ENCODE results near the gene KIF17.
"Not testable (repeated sequence)": the region's sequence is repeated elsewhere in the genome, so short reads cannot be mapped to it uniquely, and the experiment has no call there.

Gene KIF17

DNA sequence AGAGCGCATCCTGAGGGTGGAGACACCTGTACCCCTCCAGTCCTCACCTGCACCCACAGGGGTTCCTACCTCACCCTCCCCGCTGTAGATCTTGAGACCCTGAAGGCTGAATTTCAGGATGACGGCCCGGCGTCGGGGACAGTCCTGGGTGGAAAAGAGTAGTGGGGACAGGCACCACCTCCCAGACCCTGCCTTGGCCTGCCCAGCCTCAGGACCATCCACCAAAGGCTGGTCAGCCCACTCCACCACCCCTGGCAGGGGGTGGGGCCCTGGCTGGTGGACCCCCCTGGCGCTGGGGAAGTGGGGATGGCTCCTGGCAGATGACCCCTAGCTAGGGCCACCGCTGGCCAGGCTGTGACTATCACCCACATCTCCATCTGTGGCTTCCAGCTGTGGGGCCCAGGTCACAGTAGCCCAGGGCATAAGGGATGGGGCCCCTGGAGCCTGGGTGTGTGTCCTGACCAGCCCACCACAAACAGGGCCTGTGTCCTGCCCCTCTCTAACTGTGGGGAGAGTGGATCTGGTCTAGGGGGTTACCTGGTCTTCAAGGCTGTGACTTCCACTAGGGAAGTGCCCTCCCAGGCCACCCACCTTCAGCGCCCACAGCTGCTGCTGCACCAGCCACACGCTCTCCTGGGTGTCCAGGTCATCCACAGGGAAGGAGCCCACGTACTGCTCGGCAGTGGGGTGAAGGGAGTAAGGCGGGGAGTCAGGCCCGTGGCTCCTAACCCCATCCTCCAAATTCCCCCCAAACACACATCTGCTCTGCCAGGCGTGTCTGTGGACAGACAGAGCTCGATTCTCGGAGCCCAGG, 9.3 kb upstream of the KIF17 start:
- no peak for DNase-seq

DNA sequence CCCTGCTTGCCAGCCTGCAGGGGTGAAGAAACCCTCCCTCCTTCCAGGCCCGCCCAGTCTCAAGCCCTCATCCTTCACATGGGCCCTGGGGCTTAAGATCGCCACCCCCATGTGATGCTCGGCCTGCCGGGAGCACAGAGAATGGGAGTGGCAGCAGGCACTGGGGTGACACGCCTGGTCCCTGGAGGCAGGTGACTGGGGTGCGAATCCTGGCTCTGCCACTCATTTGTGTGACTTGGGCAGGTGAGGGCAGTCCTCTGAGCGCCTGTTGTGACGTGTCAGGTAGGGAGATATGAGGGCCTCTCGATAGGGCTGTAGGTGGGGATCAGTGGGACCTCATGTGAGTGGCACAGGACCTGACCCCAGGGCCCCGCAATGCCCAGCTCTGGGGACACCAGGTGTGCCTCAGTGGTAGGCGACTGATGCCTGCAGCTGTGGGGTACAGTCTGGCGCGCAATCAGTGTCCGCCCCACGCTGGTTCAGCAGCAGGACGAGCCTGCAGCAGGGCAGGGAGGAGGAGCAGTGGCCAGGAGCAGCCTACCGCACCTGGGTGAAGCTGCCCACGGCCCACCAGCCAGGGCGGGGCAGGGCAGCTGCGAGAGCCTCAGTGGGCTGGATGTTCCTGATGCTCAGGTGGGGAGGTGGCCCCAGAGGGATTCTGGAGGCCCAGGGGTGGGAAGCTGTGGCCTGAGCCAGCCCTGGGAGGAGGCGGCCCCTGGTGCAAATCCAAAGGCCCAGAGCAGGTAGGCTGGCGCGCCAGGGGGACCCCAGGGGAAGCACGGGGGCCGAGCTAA, 8.5 kb upstream of the KIF17 start:
- no peak for DNase-seq

DNA sequence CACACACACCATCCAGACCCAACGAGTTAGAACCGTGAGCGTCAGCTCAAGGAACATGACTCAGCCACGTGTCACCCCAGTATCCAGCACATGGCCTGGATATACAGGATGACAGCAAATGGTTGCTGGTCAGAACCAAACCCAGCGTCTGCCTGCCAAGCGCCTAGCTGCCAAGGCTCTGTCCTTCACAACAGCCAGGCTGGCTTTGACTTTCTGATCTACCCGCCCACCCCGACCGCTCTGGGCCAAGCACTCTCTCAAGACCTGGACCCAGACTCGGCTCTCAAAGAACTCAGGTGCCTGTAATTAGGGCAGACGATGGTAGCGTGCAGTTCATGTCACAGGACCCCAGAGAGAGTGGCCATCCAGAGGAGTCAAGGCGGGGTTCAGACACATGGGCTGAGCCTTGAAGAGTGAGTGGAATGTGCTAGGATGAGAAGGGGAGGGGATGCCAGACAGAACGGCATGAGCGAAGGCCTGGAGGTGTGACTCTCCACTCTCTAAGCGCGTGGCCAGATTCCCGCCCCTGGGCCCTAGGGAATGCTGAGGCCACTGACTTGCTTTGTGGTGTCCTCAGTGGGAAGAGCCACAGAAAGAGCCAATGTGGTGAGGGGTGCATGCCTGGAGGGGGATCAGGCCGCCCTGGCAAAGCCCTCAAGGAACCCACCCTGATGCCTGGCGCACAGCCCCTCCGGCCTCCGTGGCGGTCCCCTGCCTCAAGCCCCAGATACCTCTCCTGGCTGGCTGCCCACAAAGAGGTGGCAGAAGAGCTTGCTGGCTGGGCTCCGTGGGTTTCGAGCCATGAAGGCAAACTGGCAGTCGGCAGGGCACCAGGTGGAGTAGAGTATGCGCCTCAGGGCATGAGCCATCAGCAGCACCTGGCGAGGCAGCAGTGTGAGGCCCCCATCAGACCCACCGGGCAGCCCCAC, 7.6 kb upstream of the KIF17 start:
- DNase-seq = no peak

- DNase-seq = no peak
Measured at GRCh38 chr1:20724364-20725188, 6.8 kb upstream of the KIF17 start.

DNA sequence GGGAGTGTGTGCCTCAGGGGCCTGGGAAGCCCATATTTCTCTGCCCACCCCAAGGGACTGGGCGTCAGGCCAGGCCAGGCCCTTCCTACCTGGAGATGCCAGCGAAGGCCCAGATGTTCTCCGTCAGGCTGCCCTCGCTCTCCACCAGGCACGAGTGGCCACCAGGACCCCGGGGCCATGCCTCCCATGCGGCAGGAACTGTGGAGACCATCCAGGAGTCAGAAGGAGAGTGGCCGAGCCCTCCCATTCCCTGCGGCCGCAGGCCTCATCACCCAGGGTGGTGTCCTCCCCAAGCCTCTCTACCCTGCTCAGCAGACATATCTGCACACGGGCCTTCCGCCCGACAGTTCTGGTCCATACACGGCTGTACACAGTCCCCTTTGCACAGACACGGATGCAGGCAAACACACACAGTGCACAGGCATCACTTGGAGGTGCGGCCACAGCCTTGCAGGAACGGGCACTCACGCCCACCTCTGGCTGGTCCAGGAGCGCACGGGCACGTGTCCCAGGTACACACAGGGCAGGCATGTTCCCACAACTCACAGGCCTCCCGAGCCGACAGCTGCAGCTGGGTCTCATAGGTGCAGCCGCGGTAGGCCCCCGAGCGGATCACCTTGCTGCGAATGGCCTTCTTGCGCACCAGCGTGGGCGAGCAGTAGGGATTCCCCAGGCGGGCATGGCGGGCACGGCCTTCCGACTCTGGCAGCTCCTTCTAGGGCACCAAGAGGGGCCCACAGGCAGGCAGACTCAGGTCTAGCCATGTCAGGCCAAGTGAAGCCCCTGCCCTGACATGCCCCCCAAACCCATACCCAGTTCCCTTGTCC, 5.9 kb upstream of the KIF17 start:
- no peak for DNase-seq

DNA sequence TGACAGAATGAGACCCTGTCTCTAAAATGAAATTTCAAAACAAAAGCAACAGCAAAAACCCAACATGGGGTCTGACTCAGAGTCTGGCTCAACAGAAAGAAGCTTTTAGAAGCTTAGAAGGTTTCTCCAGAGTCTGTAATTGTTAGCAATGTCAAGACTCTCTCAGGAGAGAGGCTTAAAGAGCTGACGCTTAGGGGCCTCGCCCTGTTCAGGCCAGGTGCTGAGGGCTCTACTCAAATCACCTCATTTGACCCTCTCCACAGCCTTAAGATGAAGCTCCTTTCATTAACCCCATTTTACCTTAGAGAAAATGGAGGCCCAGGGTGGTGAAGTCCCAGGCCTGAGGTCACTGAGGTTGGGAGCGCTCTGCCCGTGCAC, 5.3 kb upstream of the KIF17 start:
- no peak for DNase-seq

DNA sequence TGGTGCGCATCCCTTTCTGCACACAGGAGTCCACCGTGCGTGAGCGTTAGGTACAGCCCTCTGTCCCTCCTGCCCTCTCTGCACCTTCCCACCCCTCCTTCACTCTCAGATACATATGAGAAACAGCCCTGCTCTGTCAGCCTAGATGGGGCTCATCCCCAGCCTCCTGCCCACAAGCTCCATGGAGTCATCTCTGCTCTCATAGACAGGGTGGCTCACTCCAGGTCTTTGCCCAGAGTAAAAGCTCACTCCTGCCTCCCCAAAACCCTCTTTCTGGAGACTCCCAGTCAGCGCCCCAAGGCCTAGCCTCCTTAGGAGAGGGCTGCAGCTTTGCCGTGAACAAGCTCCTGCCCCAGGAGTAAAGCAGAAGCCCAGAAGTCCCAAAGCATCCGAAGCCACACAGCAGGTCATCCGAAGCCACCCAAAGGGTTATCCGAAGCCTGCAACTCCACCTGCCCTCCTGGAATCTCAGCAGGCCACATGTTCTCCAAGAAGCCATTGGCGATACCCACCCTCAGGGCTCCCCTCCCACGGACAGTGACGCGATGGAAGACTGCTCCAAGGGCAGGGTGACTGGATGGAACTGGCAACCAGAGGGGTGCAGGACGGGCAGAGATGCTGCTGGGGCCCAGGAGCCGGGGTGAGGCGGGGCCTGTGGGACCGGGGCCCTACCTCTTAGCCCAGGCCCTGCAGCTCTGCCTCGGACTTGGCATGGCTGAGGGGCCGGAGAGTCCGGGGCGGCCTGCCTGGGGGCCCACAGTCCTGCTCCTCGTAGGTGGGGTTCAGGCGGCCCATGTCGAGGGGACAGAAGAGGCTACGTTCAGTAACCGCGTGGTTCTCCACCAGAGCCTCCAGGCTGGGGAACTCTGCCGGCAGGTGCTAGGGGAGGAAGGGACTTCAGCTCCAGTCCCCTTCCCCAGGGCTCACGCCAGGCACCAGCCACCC, 3.6 kb upstream of the KIF17 start:
- no peak for DNase-seq

- no peak for DNase-seq
Measured at GRCh38 chr1:20720631-20721091, 2.9 kb upstream of the KIF17 start.

GRCh38 chr1:20719871-20720620, 2.2 kb upstream of the KIF17 start:
- DNase-seq = no peak

DNA sequence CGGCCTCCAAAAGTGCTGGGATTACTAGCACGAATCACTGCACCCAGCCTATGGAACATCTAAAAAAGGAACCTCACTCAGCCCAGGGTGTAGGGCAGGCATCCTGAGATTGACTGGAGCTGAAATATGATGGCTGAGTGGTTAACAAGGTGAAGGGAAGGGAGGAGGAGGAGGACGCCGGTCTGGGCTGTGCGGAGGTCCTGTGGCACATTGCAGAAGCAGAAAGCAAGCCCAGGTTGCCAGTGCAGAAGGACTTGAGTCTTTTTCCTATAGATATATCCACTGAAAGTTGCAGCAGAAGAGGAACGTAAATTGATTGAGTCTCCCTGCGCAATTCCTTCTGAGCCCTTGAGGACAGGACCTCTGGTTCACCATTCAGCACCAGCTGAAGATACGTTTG, 1.5 kb upstream of the KIF17 start:
- no peak for DNase-seq

DNA sequence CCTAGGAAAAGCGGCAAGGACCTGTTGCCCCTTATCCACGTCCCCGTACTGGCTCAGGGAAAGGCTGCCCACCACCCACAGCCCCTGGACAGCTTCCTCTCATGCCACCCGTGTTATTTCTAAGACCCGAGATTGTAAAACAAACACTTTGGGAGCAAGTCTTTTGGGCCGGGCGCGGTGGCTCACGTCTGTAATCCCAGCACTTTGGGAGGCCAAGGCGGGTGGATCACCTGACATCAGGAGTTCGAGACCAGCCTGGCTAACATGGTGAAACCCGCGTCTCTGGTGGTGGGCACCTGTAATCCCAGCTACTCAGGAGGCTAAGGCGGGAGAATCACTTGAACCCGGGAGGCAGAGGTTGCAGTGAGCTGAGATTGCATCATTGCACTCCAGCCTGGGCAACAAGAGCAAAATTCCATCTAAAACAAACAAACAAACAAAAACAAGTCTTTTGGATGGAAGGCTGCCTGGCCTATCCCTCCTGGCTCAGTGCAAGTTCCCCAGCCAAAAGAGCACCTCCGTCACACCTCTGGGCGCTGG, 606 bp upstream of the KIF17 start:
- DNase-seq = not testable (repeated sequence)

DNA sequence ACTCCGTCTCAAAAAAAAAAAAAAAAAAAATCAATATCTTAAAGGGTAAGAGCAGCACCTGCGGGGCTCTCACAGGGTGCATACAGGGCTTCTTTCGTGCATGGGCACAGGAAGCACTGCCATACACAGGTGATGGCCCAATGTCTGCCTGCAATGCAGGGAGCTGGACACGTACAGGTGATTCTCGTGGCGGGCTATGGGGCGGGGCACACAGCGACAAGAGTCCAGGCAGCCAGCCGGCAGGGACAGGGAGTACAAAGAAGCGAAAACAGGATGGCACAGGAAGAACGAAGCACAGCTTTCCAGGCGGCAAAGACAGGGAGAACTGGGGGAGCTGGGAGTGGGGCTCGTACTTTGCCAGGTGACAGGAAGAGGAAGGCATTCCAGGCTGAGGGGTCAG, 1.6 kb downstream of the KIF17 start:
- no peak for DNase-seq

GRCh38 chr1:20715406-20715805, 2.4 kb downstream of the KIF17 start:
- DNase-seq = no peak

DNA sequence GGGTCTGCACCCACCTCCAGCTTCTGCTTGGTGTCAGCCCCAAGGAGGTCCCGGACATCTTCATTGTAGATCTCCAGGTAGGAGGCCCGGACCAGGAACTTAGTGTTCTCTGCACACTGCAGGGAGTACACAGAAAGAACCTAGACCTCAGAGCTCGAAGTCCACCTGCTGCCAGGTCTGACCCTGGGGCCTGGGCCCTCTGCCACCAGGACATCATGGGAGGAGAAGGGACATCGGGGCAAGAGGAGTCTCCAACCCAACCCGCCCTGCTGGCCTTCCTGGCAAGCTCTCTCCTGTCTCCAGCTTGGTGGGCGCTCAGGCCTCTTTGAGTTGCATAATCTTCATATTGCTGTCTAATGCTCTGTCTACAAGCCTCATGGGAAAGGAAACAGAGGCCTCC, 4.4 kb downstream of the KIF17 start:
- no peak for DNase-seq

DNA sequence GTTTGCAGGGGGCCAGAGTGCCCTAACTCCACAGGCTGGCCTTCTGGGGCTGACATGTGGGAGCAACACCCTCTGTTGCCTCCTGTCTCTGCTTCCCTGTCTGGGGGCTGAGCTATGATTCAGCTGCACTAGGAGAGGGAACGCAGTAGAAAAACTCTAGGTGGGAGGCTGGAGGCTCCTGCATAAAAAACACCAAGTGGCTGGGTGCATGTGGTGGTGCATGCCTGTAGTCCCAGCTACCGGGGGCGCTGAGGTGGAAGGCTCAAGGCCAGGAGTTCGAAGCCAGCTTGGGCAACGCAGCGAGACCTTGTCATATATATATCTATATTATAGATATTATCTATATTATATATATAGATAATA, 5.6 kb downstream of the KIF17 start:
- no peak for DNase-seq

DNA sequence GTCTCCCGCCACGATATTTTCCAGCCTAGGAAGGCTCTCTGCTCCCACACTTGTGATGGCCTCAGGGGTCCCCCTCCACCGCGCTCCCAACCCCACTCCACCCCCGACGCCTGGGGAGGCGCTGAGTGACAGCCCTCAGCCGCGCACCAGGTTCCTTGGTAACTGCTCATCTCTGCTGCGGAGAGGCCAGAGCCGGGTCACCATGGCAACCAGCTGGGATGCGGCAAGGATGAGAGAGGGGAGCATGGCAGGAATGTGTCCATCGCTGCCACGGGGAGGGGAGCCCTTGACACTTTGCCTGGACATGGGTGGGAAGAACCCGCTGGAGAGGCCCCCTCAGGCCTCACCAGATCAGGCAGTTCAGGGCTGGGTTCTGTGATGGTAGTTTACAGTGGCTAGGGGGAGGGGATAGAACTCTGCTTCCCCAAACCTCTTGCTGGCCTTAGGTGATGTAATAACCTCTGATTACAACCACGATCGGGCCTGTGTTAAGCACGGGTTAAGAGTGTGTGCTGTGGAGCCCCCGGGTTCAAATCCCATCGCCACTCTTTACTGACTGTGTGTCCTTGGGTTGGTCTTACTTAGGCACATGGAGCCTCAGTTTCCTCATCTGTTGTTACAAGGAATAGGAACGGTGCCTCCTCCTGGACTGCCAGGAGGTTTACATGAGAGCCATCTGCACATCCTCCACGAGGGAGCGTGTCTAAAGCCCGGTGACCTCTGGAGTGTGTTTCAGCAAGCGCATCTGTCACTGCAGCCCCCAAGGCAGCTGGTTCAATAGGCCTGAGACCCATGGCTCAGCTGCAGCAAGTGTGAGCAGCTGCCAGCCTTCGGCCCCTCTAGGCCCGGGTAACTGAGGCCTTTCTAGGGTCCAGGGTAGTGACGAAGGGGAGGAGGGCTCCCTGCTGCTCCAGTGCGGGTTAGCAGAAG, 6.3 kb downstream of the KIF17 start:
- DNase-seq = no peak

DNA sequence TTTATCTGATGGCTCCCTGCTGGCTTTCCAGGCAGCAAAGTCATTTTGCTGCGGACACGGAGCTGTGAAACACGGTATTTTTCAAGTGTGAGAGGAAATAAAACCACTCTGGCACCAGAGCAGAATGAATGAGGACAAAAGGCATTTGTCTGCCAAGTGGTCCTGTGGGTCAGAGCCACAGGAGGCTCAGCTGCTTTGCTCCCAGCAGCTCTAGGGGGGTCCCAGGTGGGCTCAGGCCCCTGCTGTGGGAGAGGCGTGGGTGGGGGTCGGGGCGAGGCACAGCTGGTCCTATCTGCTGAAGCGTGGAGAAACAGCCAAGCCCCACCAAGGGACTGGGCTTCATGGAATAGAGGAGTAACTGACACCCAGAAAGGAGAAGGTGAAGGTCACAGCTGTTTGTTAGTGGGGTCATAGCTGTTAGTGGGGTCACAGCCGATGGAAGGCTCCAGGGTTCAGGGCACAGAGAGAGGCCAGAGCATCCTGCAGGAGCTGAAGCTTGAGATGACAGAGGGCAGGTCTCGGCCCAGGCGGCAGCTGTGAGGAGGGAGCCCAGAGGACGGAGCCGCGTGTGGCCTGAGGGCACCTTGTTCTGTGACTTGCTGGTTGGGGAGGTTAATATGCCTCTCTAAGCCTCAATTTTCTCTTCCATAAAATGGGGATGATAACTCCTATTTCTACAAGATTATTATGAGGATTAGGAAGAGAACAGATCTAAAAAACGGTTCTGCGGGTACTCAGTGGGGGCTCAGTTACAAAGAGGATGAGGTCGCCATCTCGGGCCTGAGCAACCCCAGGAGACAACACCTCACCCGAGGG, 7.1 kb downstream of the KIF17 start:
- DNase-seq = no peak

Measured in T-helper 1 cell (primary cell).